ENCODE data around the gene MPIG6B. TPM values are rescaled to one million over a fixed set of nuclear protein-coding genes. Genes with fewer than 3 reads are reported as not detected.

Gene MPIG6B
- total and polyA plus RNA-seq, 4 donors, result 0.84 to 0.96 TPM; not detected in 2

- intact Hi-C loops (cut with DNase I), result loop anchor here (10.0 kb wide), 2 partner anchors 148 to 178 kb away; partner anchors contain the start of gene NEU1 (in 1 of the 2)
- no peaks in the 10 kb centered on the region for H3K9me3 ChIP-seq (ENCODE audit: control insufficient read depth, low read length)
- H3K4me3 ChIP-seq (ENCODE audit: low read length in 2 of 2), result no peak overlapping the region
- peaks cover 0 to 3% of the 10 kb centered on the region in 2 donors for H3K36me3 ChIP-seq (ENCODE audit: control insufficient read depth in 1 of 2, insufficient read depth in 2 of 2, low read length in 1 of 2)
- DNase-seq (no peak), ATAC-seq (ENCODE audit: low FRiP score) (no peak)
- H3K4me1 ChIP-seq (ENCODE audit: control insufficient read depth in 1 of 2, insufficient read depth in 2 of 2, low read length in 2 of 2), result no peaks in the 10 kb centered on the region
- no peaks in the 10 kb centered on the region for H3K27me3 ChIP-seq (ENCODE audit: control insufficient read depth in 1 of 2, insufficient read depth in 2 of 2, low read length in 1 of 2)
- WGBS, 2 donors, result 79 to 80% methylated on average over 5 of the region's 5 CpGs
- no peak overlapping the region for H3K27ac ChIP-seq (ENCODE audit: low read depth in 1 of 2, low read length in 2 of 2)
Measured at GRCh38 chr6:31686483-31686882, 36.7 kb upstream of the MPIG6B start.

DNA sequence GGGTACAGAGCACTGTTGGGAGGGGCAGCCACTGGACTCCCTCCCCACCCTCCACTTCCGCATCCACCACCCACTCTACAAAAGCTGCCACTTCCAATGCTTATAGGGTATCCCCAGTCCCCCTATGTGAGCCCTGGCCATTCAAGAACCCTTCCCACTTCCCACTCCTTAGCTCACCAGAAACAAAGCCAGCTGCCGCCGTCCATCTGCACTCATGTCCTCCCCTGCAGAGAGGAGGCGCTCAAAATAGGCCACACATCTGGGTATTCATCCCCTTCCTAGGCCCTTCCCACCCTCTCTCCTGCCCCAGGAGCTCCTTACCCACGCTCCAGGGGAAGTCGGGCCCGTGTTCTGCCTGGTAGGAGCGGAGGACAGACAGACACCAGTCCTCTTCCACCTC is 35.9 kb upstream of the MPIG6B start:
- 84 to 87% methylated on average over 8 of the region's 8 CpGs for WGBS, 2 donors
- H3K27me3 ChIP-seq (ENCODE audit: control insufficient read depth in 1 of 2, insufficient read depth in 2 of 2, low read length in 1 of 2), result no peaks in the 10 kb centered on the region
- H3K9me3 ChIP-seq (ENCODE audit: control insufficient read depth, low read length), result no peaks in the 10 kb centered on the region
- intact Hi-C loops (cut with DNase I), result loop anchor here (10.0 kb wide), 2 partner anchors 147 to 177 kb away; partner anchors contain the start of gene NEU1 (in 1 of the 2)
- H3K27ac ChIP-seq (ENCODE audit: low read depth in 1 of 2, low read length in 2 of 2), result no peak overlapping the region
- H3K4me3 ChIP-seq (ENCODE audit: low read length in 2 of 2), result no peak overlapping the region
- no peak for DNase-seq
- ATAC-seq (ENCODE audit: low FRiP score), result no peak
- H3K4me1 ChIP-seq (ENCODE audit: control insufficient read depth in 1 of 2, insufficient read depth in 2 of 2, low read length in 2 of 2), result no peaks in the 10 kb centered on the region
- H3K36me3 ChIP-seq (ENCODE audit: control insufficient read depth in 1 of 2, insufficient read depth in 2 of 2, low read length in 1 of 2), result peaks cover 0 to 6% of the 10 kb centered on the region in 2 donors

DNA sequence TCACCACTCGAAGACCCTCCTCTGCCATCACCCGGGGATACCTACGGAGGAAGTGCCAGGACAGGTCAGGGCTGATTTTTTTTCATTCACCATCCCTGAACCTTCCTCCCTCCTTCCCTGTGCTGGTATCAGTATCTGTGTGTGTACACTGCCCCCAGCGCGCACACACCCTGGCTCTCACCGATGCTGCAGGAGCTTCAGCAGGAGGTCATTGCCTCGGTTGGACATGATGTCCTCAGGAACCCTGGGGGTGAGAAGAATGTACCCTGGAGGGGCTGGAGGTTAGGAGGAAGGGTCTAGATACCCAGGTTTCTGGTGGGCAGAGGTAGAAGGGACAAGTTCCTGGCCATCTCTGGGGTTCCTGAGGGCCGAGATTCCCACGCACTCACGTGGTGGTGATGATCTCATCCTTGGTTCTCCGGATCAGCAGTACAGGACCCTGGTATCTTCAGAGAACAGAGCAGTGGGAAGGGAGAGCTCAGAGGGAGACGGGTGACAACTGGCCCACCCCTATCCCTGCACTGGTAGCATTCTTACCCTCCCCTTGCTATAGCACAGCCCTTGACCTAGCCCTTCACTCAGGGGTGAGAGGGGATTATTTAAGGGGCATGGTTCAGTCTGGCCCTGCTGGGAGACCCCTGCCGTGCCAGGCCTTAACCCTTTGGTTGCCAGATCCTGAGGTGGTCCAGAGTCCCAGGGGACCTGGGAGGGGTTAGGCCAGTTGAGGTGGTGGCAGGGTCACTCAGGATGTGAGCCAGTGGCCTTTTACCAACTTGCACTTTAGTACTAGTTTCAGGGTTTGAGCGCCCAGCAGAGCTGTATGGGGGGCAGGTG is 35.1 kb upstream of the MPIG6B start:
- H3K27ac ChIP-seq (ENCODE audit: low read depth in 1 of 2, low read length in 2 of 2), result no peak overlapping the region
- DNase-seq (no peak), ATAC-seq (ENCODE audit: low FRiP score) (no peak)
- no peaks in the 10 kb centered on the region for H3K9me3 ChIP-seq (ENCODE audit: control insufficient read depth, low read length)
- H3K36me3 ChIP-seq (ENCODE audit: control insufficient read depth in 1 of 2, insufficient read depth in 2 of 2, low read length in 1 of 2), result peaks cover 0 to 6% of the 10 kb centered on the region in 2 donors
- intact Hi-C loops (cut with DNase I), result loop anchor here (10.0 kb wide), 2 partner anchors 147 to 177 kb away; partner anchors contain the start of gene NEU1 (in 1 of the 2)
- no peak overlapping the region for H3K4me3 ChIP-seq (ENCODE audit: low read length in 2 of 2)
- H3K27me3 ChIP-seq (ENCODE audit: control insufficient read depth in 1 of 2, insufficient read depth in 2 of 2, low read length in 1 of 2), result no peaks in the 10 kb centered on the region
- no peaks in the 10 kb centered on the region for H3K4me1 ChIP-seq (ENCODE audit: control insufficient read depth in 1 of 2, insufficient read depth in 2 of 2, low read length in 2 of 2)
- 73 to 80% methylated on average over 14 of the region's 14 CpGs for WGBS, 2 donors

GRCh38 chr6:31689249-31690110 is 33.7 kb upstream of the MPIG6B start:
- no peaks in the 10 kb centered on the region for H3K9me3 ChIP-seq (ENCODE audit: control insufficient read depth, low read length)
- H3K27ac ChIP-seq (ENCODE audit: low read depth in 1 of 2, low read length in 2 of 2), result no peak overlapping the region
- ATAC-seq (ENCODE audit: low FRiP score), result no peak
- no peak overlapping the region for H3K4me3 ChIP-seq (ENCODE audit: low read length in 2 of 2)
- no peaks in the 10 kb centered on the region for H3K4me1 ChIP-seq (ENCODE audit: control insufficient read depth in 1 of 2, insufficient read depth in 2 of 2, low read length in 2 of 2)
- H3K27me3 ChIP-seq (ENCODE audit: control insufficient read depth in 1 of 2, insufficient read depth in 2 of 2, low read length in 1 of 2), result no peaks in the 10 kb centered on the region
- no peak for DNase-seq
- 75 to 76% methylated on average over 11 of the region's 11 CpGs for WGBS, 2 donors
- H3K36me3 ChIP-seq (ENCODE audit: control insufficient read depth in 1 of 2, insufficient read depth in 2 of 2, low read length in 1 of 2), result peaks cover 0 to 6% of the 10 kb centered on the region in 2 donors
- intact Hi-C loops (cut with DNase I), result loop anchor here (10.0 kb wide), 3 partner anchors 145 to 195 kb away; partner anchors contain the start of gene NEU1 (in 1 of the 2)

DNA sequence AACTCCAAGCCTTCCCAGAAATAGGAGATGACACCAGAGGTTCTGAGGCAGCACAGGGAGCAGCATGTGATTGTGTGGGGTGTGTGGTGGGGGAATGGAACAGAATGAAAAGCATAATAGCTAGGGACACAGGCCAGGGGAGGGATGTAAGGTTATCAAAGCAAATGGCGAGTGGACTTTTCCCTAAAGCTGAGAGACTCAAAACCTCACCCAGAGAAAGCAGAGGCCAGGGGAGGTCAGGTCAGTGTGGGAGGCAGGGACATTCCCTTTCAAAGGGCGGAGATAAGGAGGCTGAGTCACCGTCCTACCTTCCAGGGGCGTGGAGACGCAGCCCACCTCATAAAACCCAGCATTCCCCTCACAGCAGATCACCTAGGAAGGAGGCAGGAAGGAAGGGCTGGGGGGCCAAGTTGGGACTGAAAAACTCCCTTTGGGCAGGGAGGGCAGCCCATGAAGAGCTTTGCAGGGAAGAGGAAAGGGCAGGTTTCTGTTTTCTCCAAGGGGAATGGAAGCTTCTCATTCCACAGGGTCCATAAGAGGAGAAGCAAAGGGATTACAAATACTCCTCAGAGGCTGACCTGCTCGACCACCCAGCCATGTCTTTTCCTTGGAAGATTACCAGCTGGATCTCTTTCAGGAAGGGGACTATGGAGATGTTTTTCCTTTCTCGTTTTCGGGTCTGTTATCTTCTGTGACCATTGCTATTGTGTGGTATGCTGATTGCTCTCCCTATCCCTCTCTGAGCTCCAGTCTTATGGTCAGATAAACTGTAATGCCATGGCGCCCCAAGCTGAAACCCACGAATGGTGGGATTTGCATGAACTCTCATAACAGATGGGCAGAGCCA is 32.7 kb upstream of the MPIG6B start:
- Histone ChIP-seq H3K4me3 (ENCODE audit: low read length in 2 of 2) (no peak overlapping the region), H3K36me3 (ENCODE audit: control insufficient read depth in 1 of 2, insufficient read depth in 2 of 2, low read length in 1 of 2) (peaks cover 0 to 6% of the 10 kb centered on the region in 2 donors), H3K4me1 (ENCODE audit: control insufficient read depth in 1 of 2, insufficient read depth in 2 of 2, low read length in 2 of 2) (no peaks in the 10 kb centered on the region), H3K27me3 (ENCODE audit: control insufficient read depth in 1 of 2, insufficient read depth in 2 of 2, low read length in 1 of 2) (no peaks in the 10 kb centered on the region), H3K27ac (ENCODE audit: low read depth in 1 of 2, low read length in 2 of 2) (no peak overlapping the region), H3K9me3 (ENCODE audit: control insufficient read depth, low read length) (no peaks in the 10 kb centered on the region)
- intact Hi-C loops (cut with DNase I), result loop anchor here in 1 of 2 donors (10.0 kb wide), 1 partner anchor 194 kb away; no protein-coding TSS in a partner anchor
- 59 to 63% methylated on average over 10 of the region's 10 CpGs for WGBS, 2 donors
- ATAC-seq (ENCODE audit: low FRiP score) (no peak), DNase-seq (no peak)

- Histone ChIP-seq H3K27me3 (ENCODE audit: control insufficient read depth in 1 of 2, insufficient read depth in 2 of 2, low read length in 1 of 2) (no peaks in the 10 kb centered on the region), H3K4me1 (ENCODE audit: control insufficient read depth in 1 of 2, insufficient read depth in 2 of 2, low read length in 2 of 2) (no peaks in the 10 kb centered on the region), H3K36me3 (ENCODE audit: control insufficient read depth in 1 of 2, insufficient read depth in 2 of 2, low read length in 1 of 2) (peaks cover 0 to 6% of the 10 kb centered on the region in 2 donors), H3K27ac (ENCODE audit: low read depth in 1 of 2, low read length in 2 of 2) (no peak overlapping the region), H3K9me3 (ENCODE audit: control insufficient read depth, low read length) (no peaks in the 10 kb centered on the region), H3K4me3 (ENCODE audit: low read length in 2 of 2) (no peak overlapping the region)
- WGBS, 2 donors, result 88 to 89% methylated on average over 6 of the region's 6 CpGs
- intact Hi-C loops (cut with DNase I), result loop anchor here in 1 of 2 donors (10.0 kb wide), 1 partner anchor 194 kb away; no protein-coding TSS in a partner anchor
- ATAC-seq (ENCODE audit: low FRiP score), result no peak
- no peak for DNase-seq
Measured at GRCh38 chr6:31691078-31691463, 32.1 kb upstream of the MPIG6B start.

- 91 to 93% methylated on average over 12 of the region's 12 CpGs for WGBS, 2 donors
- no peak overlapping the region for H3K4me3 ChIP-seq (ENCODE audit: low read length in 2 of 2)
- peaks cover 0 to 4% of the 10 kb centered on the region in 2 donors for H3K36me3 ChIP-seq (ENCODE audit: control insufficient read depth in 1 of 2, insufficient read depth in 2 of 2, low read length in 1 of 2)
- no peaks in the 10 kb centered on the region for H3K9me3 ChIP-seq (ENCODE audit: control insufficient read depth, low read length)
- H3K27ac ChIP-seq (ENCODE audit: low read depth in 1 of 2, low read length in 2 of 2), result no peak overlapping the region
- ATAC-seq (ENCODE audit: low FRiP score), result no peak
- intact Hi-C loops (cut with DNase I), result loop anchor here in 1 of 2 donors (10.0 kb wide), 1 partner anchor 193 kb away; no protein-coding TSS in a partner anchor
- no peaks in the 10 kb centered on the region for H3K27me3 ChIP-seq (ENCODE audit: control insufficient read depth in 1 of 2, insufficient read depth in 2 of 2, low read length in 1 of 2)
- DNase-seq, result no peak
- H3K4me1 ChIP-seq (ENCODE audit: control insufficient read depth in 1 of 2, insufficient read depth in 2 of 2, low read length in 2 of 2), result no peaks in the 10 kb centered on the region
Measured at GRCh38 chr6:31691564-31692108, 31.5 kb upstream of the MPIG6B start.
